ENCODE measurements around the gene ASCL5.

DNA sequence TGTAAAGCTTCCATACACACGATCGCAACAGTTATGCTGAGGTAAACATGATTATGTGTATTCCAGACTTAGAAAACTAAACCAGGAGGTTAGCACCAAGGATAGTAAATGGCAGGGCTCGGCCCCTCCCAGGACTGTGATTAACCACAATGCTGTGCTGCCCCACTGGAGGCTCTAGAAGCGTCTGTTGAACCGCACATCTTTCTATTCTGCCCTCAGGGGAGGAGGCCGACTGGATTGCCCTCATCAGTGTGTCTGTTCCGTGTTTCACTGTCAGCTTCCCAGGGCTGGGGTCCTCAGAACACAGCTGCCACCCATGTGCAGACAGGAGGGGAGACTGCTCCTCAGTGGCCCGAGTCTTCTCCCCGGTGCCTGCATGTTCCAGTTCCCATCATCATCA, 12.8 kb upstream of the ASCL5 start:
- TF ChIP-seq EZH2 (IDR thresholded peaks at IDR 0.05; ENCODE audit: low read length), result no peak
- TF ChIP-seq CTCF (optimal IDR thresholded peaks at IDR 0.05 in 1 of 3, IDR thresholded peaks at IDR 0.05 in 1 of 3, conservative IDR thresholded peaks at IDR 0.05 in 1 of 3; ENCODE audit: extremely low read depth in 1 of 3, insufficient read depth in 2 of 3, low read length in 3 of 3), result no peak
